Endothelial cell of umbilical vein (primary cell): Measurements from ENCODE around the gene CLDN11. TPM values are rescaled to one million over a fixed set of nuclear protein-coding genes. Genes with fewer than 3 reads are reported as not detected.

Experiments used
- BruUV-seq: library from RNA; stranded (reverse); fragments of 400-500 nt; replicated peaks from 2 replicates; lab custom pipeline; 2021; lab: Mats Ljungman, UMichigan
- CTCF ChIA-PET: fragments of 300-600, 350-600 bp; sonication (Branson Sonifier 250); formaldehyde crosslinking; loops from one replicate; lab custom pipeline; 2021; ENCODE audit warnings: antibody characterized with exemption, inconsistent platforms; lab: Charles Lee
- POLR2A ChIA-PET: fragments of 300-600, 350-600 bp; sonication (Branson Sonifier 250); formaldehyde crosslinking; loops from one replicate; lab custom pipeline; 2021; ENCODE audit warnings: antibody characterized with exemption, inconsistent platforms; lab: Charles Lee
- DNase-seq: peaks from one replicate; pipeline ENCODE4 v3.0.0-alpha.2; 2011; ENCODE audit warnings: low read depth, low spot score
- FAIRE-seq: peaks from 2 replicates; lab custom pipeline; 2011; peaks lifted over from hg19 to GRCh38; lab: Jason Lieb, UNC
- H2AFZ ChIP-seq: 2 replicates; pipeline ENCODE4 v1.6.0; 2012; ENCODE audit warnings: low read depth, low read length, control low read depth, inconsistent platforms
- H3K27ac ChIP-seq: 2 replicates; pipeline ENCODE4 v1.5.1; 2011; ENCODE audit warnings: low read depth, mild to moderate bottlenecking, control low read depth, low read length, moderate library complexity; ENCODE audit not compliant: insufficient read depth
- H3K27me3 ChIP-seq, 2 experiments: 2 replicates each; pipeline versions ENCODE4 v1.6.0 to v1.6.1; 2011; ENCODE audit warnings: low read length in 2 of 2, mixed read lengths in 1 of 2; ENCODE audit not compliant: control insufficient read depth in 2 of 2, insufficient read depth in 2 of 2
- H3K36me3 ChIP-seq, 2 experiments: 2 replicates in 1 of 2; 3 replicates in 1 of 2; pipeline ENCODE4 v1.5.1; 2011; ENCODE audit warnings: low read length in 2 of 2, mild to moderate bottlenecking in 1 of 2, moderate library complexity in 1 of 2; ENCODE audit not compliant: control insufficient read depth in 2 of 2, insufficient read depth in 2 of 2; ENCODE audit errors: extremely low read depth in 1 of 2
- H3K4me1 ChIP-seq: 3 replicates; pipeline ENCODE4 v1.5.1; 2011; ENCODE audit warnings: mild to moderate bottlenecking, low read length; ENCODE audit not compliant: control insufficient read depth, insufficient read depth; ENCODE audit errors: extremely low read depth
- H3K4me2 ChIP-seq: 2 replicates; pipeline ENCODE4 v1.6.1; 2011; ENCODE audit warnings: low read length, control low read depth, mixed read lengths; ENCODE audit not compliant: insufficient read depth
- H3K4me3 ChIP-seq, 3 experiments: fragments of 200-600 bp in 1 of 3; sonication (generic), shearing (Covaris generic) in 1 of 3; replicated peaks in 1 of 3; 2 replicates each; pipeline ENCODE4 v1.5.1; 2011 to 2016; ENCODE audit warnings: control low read depth in 3 of 3, low read length in 3 of 3, mild to moderate bottlenecking in 2 of 3, inconsistent platforms in 1 of 3, low read depth in 1 of 3, moderate library complexity in 1 of 3; ENCODE audit not compliant: insufficient read depth in 1 of 3
- H3K79me2 ChIP-seq: 2 replicates; pipeline ENCODE4 v1.6.0; 2012; ENCODE audit warnings: low read length, inconsistent platforms; ENCODE audit not compliant: control insufficient read depth, insufficient read depth
- H3K9ac ChIP-seq: replicated peaks from 2 replicates; pipeline ENCODE3; 2011; ENCODE audit warnings: low read length, control low read depth; ENCODE audit not compliant: insufficient read depth; ENCODE audit errors: extremely low read depth
- H3K9me1 ChIP-seq: replicated peaks from 3 replicates; pipeline ENCODE4 v1.6.0; 2011; ENCODE audit warnings: mild to moderate bottlenecking, low read length; ENCODE audit not compliant: control insufficient read depth, insufficient read depth; ENCODE audit errors: extremely low read depth
- H3K9me3 ChIP-seq: replicated peaks from 2 replicates; pipeline ENCODE4 v1.5.1; 2012; ENCODE audit warnings: low read length, inconsistent platforms; ENCODE audit not compliant: control insufficient read depth, insufficient read depth
- H4K20me1 ChIP-seq: replicated peaks from 2 replicates; pipeline ENCODE3; 2011; ENCODE audit warnings: mild to moderate bottlenecking, low read length; ENCODE audit not compliant: control insufficient read depth, insufficient read depth; ENCODE audit errors: extremely low read depth
- CTCF ChIP-seq, 2 donors: IDR thresholded peaks; 1 replicate in 1 of 2; 2 replicates in 1 of 2; pipeline ENCODE4 v1.5.1; 2011; ENCODE audit warnings: low read length in 2 of 2, mild to moderate bottlenecking in 2 of 2, moderate library complexity in 2 of 2, control low read depth in 1 of 2, inconsistent platforms in 1 of 2, low read depth in 1 of 2; ENCODE audit not compliant: insufficient read depth in 1 of 2; ENCODE audit errors: extremely low read depth in 1 of 2
- EZH2 ChIP-seq: IDR thresholded peaks from 2 replicates; pipeline ENCODE4 v1.6.1; 2012; ENCODE audit warnings: borderline replicate concordance, low read depth, mild to moderate bottlenecking, moderate library complexity, low read length, inconsistent platforms; ENCODE audit not compliant: severe bottlenecking
- FOS ChIP-seq: IDR thresholded peaks from 2 replicates; pipeline ENCODE4 v1.6.1; 2011; ENCODE audit warnings: mild to moderate bottlenecking, low read length, moderate library complexity, borderline replicate concordance; ENCODE audit not compliant: insufficient read depth
- GATA2 ChIP-seq: IDR thresholded peaks from 2 replicates; pipeline ENCODE4 v1.7.0; 2011; ENCODE audit warnings: low read depth, mild to moderate bottlenecking, moderate library complexity, mixed read lengths, low read length; ENCODE audit not compliant: insufficient read length, insufficient read depth
- JUN ChIP-seq: IDR thresholded peaks from 2 replicates; pipeline ENCODE4 v1.6.1; 2011; ENCODE audit warnings: borderline replicate concordance, low read depth; ENCODE audit not compliant: insufficient read length, insufficient read depth
- MAX ChIP-seq: IDR thresholded peaks from 2 replicates; pipeline ENCODE4 v1.6.1; 2011; ENCODE audit not compliant: insufficient read depth, insufficient read length
- MYC ChIP-seq: IDR thresholded peaks from one replicate; pipeline ENCODE4 v1.6.1; 2011; ENCODE audit warnings: mild to moderate bottlenecking, low read depth, low read length
- POLR2A ChIP-seq: IDR thresholded peaks from 2 replicates; pipeline ENCODE4 v1.6.1; 2012; ENCODE audit warnings: low read depth, mild to moderate bottlenecking, control low read depth, low read length
- POLR2AphosphoS5 ChIP-seq: IDR thresholded peaks from 2 replicates; pipeline ENCODE4 v1.6.1; 2012; ENCODE audit warnings: low read depth, mild to moderate bottlenecking, control low read depth, low read length, moderate library complexity; ENCODE audit not compliant: insufficient read depth
- dilution Hi-C: fragments of 300-500 bp; cut with MboI; formaldehyde crosslinking; loops from one replicate; pipeline ENCODE4 v1.15.0; 2019; ENCODE audit warnings: low sequenced_read_pairs; ENCODE audit not compliant: extremely low pct_ligation_motif_present
- intact Hi-C: fragments of 100-400 bp; cut with micrococcal nuclease; formaldehyde crosslinking; loops from one replicate; pipeline ENCODE4 v1.10.0; 2022
- polyA plus RNA-seq, 4 experiments: library from polyadenylated mRNA; depleted of rRNA in 3 of 4; stranded (reverse) in 3 of 4; unstranded in 1 of 4; fragments of >200 nt; gene quantifications; 2 replicates each; pipeline versions ENCODE4 v1.2.1 to v1.2.3, GENCODE V29; 2011 to 2012; ENCODE audit warnings: missing spikeins in 1 of 4
- total RNA-seq: library from RNA; stranded (reverse); gene quantifications from 2 replicates; pipeline ENCODE4 v1.2.3, GENCODE V29; 2021

The CLDN11 gene
- total and polyA plus RNA-seq, 2 donors (not counting 3 experiments of a cell fraction or from before 2014, with no cell fraction given), result 147 to 395 TPM

GRCh38 chr3:170413291-170413690 lies 5.4 kb upstream of the CLDN11 start:
- no peak for DNase-seq
- no peaks in the 10 kb centered on the region for H4K20me1 ChIP-seq
- peaks cover 3% of the 10 kb centered on the region for H3K79me2 ChIP-seq
- no TSS peak for BruUV-seq
- no peak for FAIRE-seq
- H3K9ac ChIP-seq, result no peak overlapping the region
- TF ChIP-seq JUN (no peak), EZH2 (no peak), FOS (no peak), GATA2 (no peak), MAX (no peak), POLR2A (no peak), MYC (no peak), CTCF (IDR thresholded peaks at IDR 0.05; ENCODE audit: extremely low read depth in 1 of 2, insufficient read depth in 1 of 2, low read depth in 1 of 2, low read length in 2 of 2) (no peak), POLR2AphosphoS5 (no peak)
- no peak overlapping the region for H3K4me2 ChIP-seq
- no peaks in the 10 kb centered on the region for H3K27me3 ChIP-seq
- no peak overlapping the region for H3K27ac ChIP-seq
- no peaks in the 10 kb centered on the region for H3K9me1 ChIP-seq
- peaks cover 0 to 3% of the 10 kb centered on the region in 2 experiments for H3K36me3 ChIP-seq
- H3K9me3 ChIP-seq, result no peaks in the 10 kb centered on the region
- dilution Hi-C loops (no loop called here), intact Hi-C loops (loop anchor here (5.0 kb wide), 1 partner anchor 454 kb away; no protein-coding TSS in a partner anchor)
- H3K4me1 ChIP-seq, result peaks cover 3% of the 10 kb centered on the region
- ChIA-PET POLR2A (interaction anchor here (1.0 to 1.5 kb wide), 3 partner anchors 396 to 435 kb away, joined by 3 to 5 read pairs (median 3); no protein-coding TSS in a partner anchor), CTCF (interaction anchor here (0.6 to 11.4 kb wide), 48 partner anchors 8 to 460 kb away, joined by 3 to 525 read pairs (median 6); partner anchors contain the start of genes RPL22L1 and SLC7A14)
- H2AFZ ChIP-seq, result no peak overlapping the region
- H3K4me3 ChIP-seq, result no peak overlapping the region
